Liver (tissue), 9 donors: ENCODE data around the gene TET3. TPM values are rescaled to one million over a fixed set of nuclear protein-coding genes. Genes with fewer than 3 reads are reported as not detected.
A peak's percentile ranks its signal among the peaks of the same experiment; 100 is the strongest.

Experiments
- DNase-seq: peaks from one replicate; pipeline ENCODE4 v3.0.0-alpha.2; 2017; ENCODE audit warnings: low spot score
- H3K27ac ChIP-seq, 2 donors: one replicate each; pipeline ENCODE4 v1.7.0; 2013; ENCODE audit warnings: inconsistent platforms in 2 of 2, low read length in 2 of 2, control low read depth in 1 of 2, low read depth in 1 of 2, mild to moderate bottlenecking in 1 of 2
- H3K27me3 ChIP-seq, 4 donors: one replicate each; pipeline versions ENCODE4 v1.6.1 to v1.7.0; 2013; ENCODE audit warnings: low read length in 3 of 4, inconsistent platforms in 1 of 4, mild to moderate bottlenecking in 1 of 4, moderate library complexity in 1 of 4; ENCODE audit not compliant: control insufficient read depth in 4 of 4, insufficient read depth in 4 of 4
- H3K36me3 ChIP-seq, 4 donors: one replicate each; pipeline versions ENCODE4 v1.6.1 to v1.7.0; 2013; ENCODE audit warnings: low read length in 3 of 4, mild to moderate bottlenecking in 3 of 4, low read depth in 1 of 4, moderate library complexity in 1 of 4; ENCODE audit not compliant: control insufficient read depth in 4 of 4, insufficient read depth in 3 of 4
- H3K4me1 ChIP-seq, 4 donors: one replicate each; pipeline versions ENCODE4 v1.6.1 to v1.7.0; 2013; ENCODE audit warnings: low read length in 3 of 4, mild to moderate bottlenecking in 3 of 4, moderate library complexity in 1 of 4; ENCODE audit not compliant: control insufficient read depth in 4 of 4, insufficient read depth in 4 of 4
- H3K4me3 ChIP-seq, 3 donors: one replicate each; pipeline versions ENCODE4 v1.6.1 to v1.7.0; 2013; ENCODE audit warnings: low read length in 3 of 3, control low read depth in 1 of 3, low read depth in 1 of 3, mild to moderate bottlenecking in 1 of 3
- H3K9ac ChIP-seq, 2 donors: one replicate each; pipeline ENCODE4 v1.7.0; 2013; ENCODE audit warnings: low read length in 2 of 2, mild to moderate bottlenecking in 2 of 2, moderate library complexity in 2 of 2, control low read depth in 1 of 2, low read depth in 1 of 2
- H3K9me3 ChIP-seq, 4 donors: one replicate each; pipeline versions ENCODE4 v1.6.1 to v1.7.0; 2013; ENCODE audit warnings: low read length in 3 of 4; ENCODE audit not compliant: control insufficient read depth in 4 of 4
- ATF3 ChIP-seq: IDR thresholded peaks from 2 replicates; pipeline ENCODE4 v1.6.1; 2016; ENCODE audit warnings: antibody characterized with exemption
- CTCF ChIP-seq: fragments of 150-350 bp; IDR thresholded peaks from 2 replicates; pipeline ENCODE4 v1.5.1; 2017; ENCODE audit warnings: improper control_type of control experiment, low read depth, low read length; ENCODE audit not compliant: missing input control
- EGR1 ChIP-seq, 2 donors: IDR thresholded peaks; 2 replicates each; pipeline ENCODE4 v1.6.1; 2016 to 2018; ENCODE audit warnings: antibody characterized with exemption in 2 of 2, low read depth in 2 of 2
- FOXA1 ChIP-seq: IDR thresholded peaks from 2 replicates; pipeline ENCODE4 v1.6.1; 2016; ENCODE audit warnings: antibody characterized with exemption
- FOXA2 ChIP-seq: IDR thresholded peaks from 2 replicates; pipeline ENCODE4 v1.6.1; 2016; ENCODE audit warnings: antibody characterized with exemption
- GABPA ChIP-seq, 2 donors: IDR thresholded peaks in 1 of 2; conservative IDR thresholded peaks in 1 of 2; 2 replicates each; pipeline ENCODE4 v1.6.1; 2016; ENCODE audit warnings: antibody characterized with exemption in 2 of 2, mild to moderate bottlenecking in 1 of 2, moderate library complexity in 1 of 2
- HNF4A ChIP-seq, 2 donors: conservative IDR thresholded peaks; 2 replicates each; pipeline ENCODE4 v1.6.1; 2016; ENCODE audit warnings: antibody characterized with exemption in 2 of 2, mild to moderate bottlenecking in 2 of 2
- HNF4G ChIP-seq: IDR thresholded peaks from 2 replicates; pipeline ENCODE4 v1.6.1; 2016; ENCODE audit warnings: antibody characterized with exemption
- JUND ChIP-seq, 2 donors: IDR thresholded peaks; 2 replicates each; pipeline ENCODE4 v1.6.1; 2016; ENCODE audit warnings: antibody characterized with exemption in 2 of 2
- MAX ChIP-seq: IDR thresholded peaks from 2 replicates; pipeline ENCODE4 v1.6.1; 2016; ENCODE audit warnings: antibody characterized with exemption
- NR2F2 ChIP-seq: IDR thresholded peaks from 2 replicates; pipeline ENCODE4 v1.6.1; 2016; ENCODE audit warnings: antibody characterized with exemption
- RAD21 ChIP-seq, 2 donors: IDR thresholded peaks; 2 replicates each; pipeline ENCODE4 v1.6.1; 2016; ENCODE audit warnings: antibody characterized with exemption in 2 of 2, mild to moderate bottlenecking in 2 of 2
- REST ChIP-seq: IDR thresholded peaks from 2 replicates; pipeline ENCODE4 v1.6.1; 2016; ENCODE audit warnings: antibody characterized with exemption, mild to moderate bottlenecking
- RXRA ChIP-seq, 2 donors: IDR thresholded peaks; 2 replicates each; pipeline ENCODE4 v1.6.1; 2017 to 2018; ENCODE audit warnings: antibody characterized with exemption in 2 of 2, mild to moderate bottlenecking in 1 of 2
- SP1 ChIP-seq: IDR thresholded peaks from 2 replicates; pipeline ENCODE4 v1.6.1; 2018; ENCODE audit warnings: antibody characterized with exemption, mild to moderate bottlenecking
- TAF1 ChIP-seq: conservative IDR thresholded peaks from 2 replicates; pipeline ENCODE4 v1.6.1; 2016; ENCODE audit warnings: antibody characterized with exemption, mild to moderate bottlenecking
- ZBTB33 ChIP-seq: IDR thresholded peaks from 2 replicates; pipeline ENCODE4 v1.6.1; 2016; ENCODE audit warnings: antibody characterized with exemption
- WGBS: extraction: QIAGEN DNeasy Blood & Tissue Kit; methylation state at CpG from one replicate; pipeline ENCODE4 v1.1.7; 2013; 5-methylcytosine and 5-hydroxymethylcytosine counted together
- polyA plus RNA-seq, 2 donors: library from polyadenylated mRNA; stranded (reverse) in 1 of 2; unstranded in 1 of 2; fragments of 200-250 nt in 1 of 2; fragments of >200 nt in 1 of 2; fragmentation: Nextera tagmentation in 1 of 2; extraction: Ambion mirVana in 1 of 2; gene quantifications; one replicate each; pipeline versions ENCODE4 v1.2.1 to v1.2.3, GENCODE V29; 2013 to 2015
- total RNA-seq, 2 donors: library from RNA; depleted of rRNA; stranded (reverse); fragments of >200 nt; gene quantifications; one replicate each; pipeline ENCODE4 v1.2.3, GENCODE V29; 2014
- donor health status: healthy.
- donor health status: healthy.
- donor health status: healthy.
- donor health status: healthy.
- donor health status: healthy.

The TET3 gene
- total and polyA plus RNA-seq, 4 donors: 0.89 to 16.2 (median 3.2) TPM

GRCh38 chr2:73979686-73980085 is 5.0 kb upstream of the TET3 start (continued):
- TF ChIP-seq REST: no peak
- TF ChIP-seq MAX: no peak
- TF ChIP-seq RXRA (IDR thresholded peaks at IDR 0.05): no peak
- TF ChIP-seq HNF4G: no peak
- TF ChIP-seq TAF1: no peak
- TF ChIP-seq NR2F2: no peak
- no peak for TF ChIP-seq FOXA2
- TF ChIP-seq ATF3: no peak
- no peak for TF ChIP-seq HNF4A (conservative IDR thresholded peaks at IDR 0.05)

GRCh38 chr2:73980566-73980965 is 4.1 kb upstream of the TET3 start:
- TF ChIP-seq EGR1 (IDR thresholded peaks at IDR 0.05; ENCODE audit: low read depth in 2 of 2): no peak
- no peak for TF ChIP-seq RAD21 (IDR thresholded peaks at IDR 0.05)
- TF ChIP-seq ZBTB33: no peak
- no peak for TF ChIP-seq HNF4A (conservative IDR thresholded peaks at IDR 0.05)
- no peak for TF ChIP-seq JUND (IDR thresholded peaks at IDR 0.05)
- no peak for TF ChIP-seq FOXA2
- TF ChIP-seq SP1: no peak
- TF ChIP-seq HNF4G: no peak
- TF ChIP-seq GABPA (IDR thresholded peaks at IDR 0.05 in 1 of 2, conservative IDR thresholded peaks at IDR 0.05 in 1 of 2): no peak
- TF ChIP-seq FOXA1: no peak
- TF ChIP-seq ATF3: no peak
- no peak for TF ChIP-seq CTCF
- no peak for TF ChIP-seq REST
- TF ChIP-seq TAF1: no peak
- Histone ChIP-seq H3K27ac (no peak overlapping the region), H3K36me3 (no peaks in the 10 kb centered on the region), H3K9ac (no peak overlapping the region), H3K4me3 (peak overlapping the region in 1 of 3 donors; percentile 39), H3K4me1 (peaks cover 7 to 35% (median 26%) of the 10 kb centered on the region in 4 donors), H3K27me3 (peaks cover 0 to 3% (median 0%) of the 10 kb centered on the region in 4 donors), H3K9me3 (no peaks in the 10 kb centered on the region)
- 28% methylated on average over 2 of the region's 2 CpGs for WGBS
- DNase-seq: no peak
